GM18868 (cell line): Measurements from ENCODE around the gene CRACR2B.

Source experiments
- ATAC-seq: cut with Tn5 transposase; IDR thresholded peaks from one replicate; pipeline ENCODE4 v1.9.1; 2021; ENCODE audit warnings: mild to moderate bottlenecking, moderate library complexity; ENCODE audit not compliant: unreplicated experiment

The CRACR2B gene

GRCh38 chr11:850775-851763 is 23.4 kb downstream of the CRACR2B start:
- ATAC-seq: no peak

- no peak for ATAC-seq
These were observed 25.0 kb downstream of the CRACR2B start for GRCh38 chr11:852762-853161.

GRCh38 chr11:853682-854448 is 26.1 kb downstream of the CRACR2B start:
- no peak for ATAC-seq

- ATAC-seq: no peak
These were observed 27.0 kb downstream of the CRACR2B start for GRCh38 chr11:854601-855329.

- ATAC-seq: no peak
These were observed 27.6 kb downstream of the CRACR2B start for GRCh38 chr11:855330-855674.

- no peak for ATAC-seq
These were observed 28.1 kb downstream of the CRACR2B start for GRCh38 chr11:855796-856195.

GRCh38 chr11:856397-856796 is 28.7 kb downstream of the CRACR2B start:
- ATAC-seq: no peak

- ATAC-seq: no peak
These were observed 30.5 kb downstream of the CRACR2B start for GRCh38 chr11:858053-858761.

- no peak for ATAC-seq
These were observed 31.1 kb downstream of the CRACR2B start for GRCh38 chr11:858762-859339.

- no peak for ATAC-seq
These were observed 31.8 kb downstream of the CRACR2B start for GRCh38 chr11:859394-860131.

GRCh38 chr11:860234-861104 is 32.8 kb downstream of the CRACR2B start:
- no peak for ATAC-seq

GRCh38 chr11:861105-861479 is 33.4 kb downstream of the CRACR2B start:
- no peak for ATAC-seq

GRCh38 chr11:862081-862661 is 34.5 kb downstream of the CRACR2B start:
- ATAC-seq: no peak

GRCh38 chr11:862696-863022 is 34.9 kb downstream of the CRACR2B start:
- ATAC-seq: no peak

- ATAC-seq: no peak
These were observed 35.5 kb downstream of the CRACR2B start for GRCh38 chr11:863023-863909.

GRCh38 chr11:863910-864827 is 36.5 kb downstream of the CRACR2B start:
- ATAC-seq: no peak
